Kidney (tissue), 14 donors: ENCODE data around the gene SH3RF3. TPM values are rescaled to one million over a fixed set of nuclear protein-coding genes. Genes with fewer than 3 reads are reported as not detected.

Source experiments
- DNase-seq, 5 donors: peaks; one replicate each; pipeline ENCODE4 v3.0.0-alpha.2; 2013 to 2020
- FAIRE-seq: peaks from 2 replicates; lab custom pipeline; 2012; peaks lifted over from hg19 to GRCh38; lab: Jason Lieb, UNC
- H3K27ac ChIP-seq, 2 donors: one replicate each; pipeline ENCODE4 v1.7.0; 2013; ENCODE audit warnings: low read depth in 2 of 2, low read length in 2 of 2, inconsistent platforms in 1 of 2
- H3K27me3 ChIP-seq: one replicate; pipeline ENCODE4 v1.7.1; 2013; ENCODE audit warnings: low read length, inconsistent platforms; ENCODE audit not compliant: control insufficient read depth, insufficient read depth
- H3K36me3 ChIP-seq, 3 donors: one replicate each; pipeline versions ENCODE4 v1.7.0 to v1.7.1; 2013; ENCODE audit warnings: low read length in 3 of 3, control low read depth in 1 of 3, inconsistent platforms in 1 of 3; ENCODE audit not compliant: insufficient read depth in 3 of 3, control insufficient read depth in 2 of 3
- H3K4me1 ChIP-seq, 3 donors: one replicate each; pipeline versions ENCODE4 v1.7.0 to v1.7.1; 2013; ENCODE audit warnings: low read length in 3 of 3, inconsistent platforms in 1 of 3, low read depth in 1 of 3; ENCODE audit not compliant: control insufficient read depth in 2 of 3, insufficient read depth in 2 of 3
- H3K4me3 ChIP-seq, 3 donors: one replicate each; pipeline versions ENCODE4 v1.7.0 to v1.8.1; 2013; ENCODE audit warnings: low read length in 3 of 3, control low read depth in 1 of 3, inconsistent platforms in 1 of 3
- H3K9ac ChIP-seq, 3 donors: one replicate each; pipeline versions ENCODE4 v1.7.0 to v1.7.1; 2013; ENCODE audit warnings: low read length in 3 of 3, control low read depth in 1 of 3, inconsistent platforms in 1 of 3
- H3K9me3 ChIP-seq, 3 donors: one replicate each; pipeline versions ENCODE4 v1.7.0 to v1.7.1; 2013; ENCODE audit warnings: low read length in 3 of 3, control low read depth in 1 of 3, inconsistent platforms in 1 of 3; ENCODE audit not compliant: control insufficient read depth in 2 of 3, insufficient read depth in 1 of 3
- CTCF ChIP-seq: IDR thresholded peaks from 3 replicates; pipeline ENCODE4 v1.5.1; 2012; ENCODE audit warnings: mild to moderate bottlenecking, moderate library complexity, borderline replicate concordance; ENCODE audit not compliant: insufficient read depth; ENCODE audit errors: extremely low read depth
- intact Hi-C: fragments of 100-400 bp; cut with DNase I; formaldehyde crosslinking; loops from one replicate; pipeline ENCODE4 v1.11.1; 2022
- polyA plus RNA-seq: library from polyadenylated mRNA; stranded (reverse); fragments of 350-450 nt; fragmentation: Illumina TruSeq; extraction: RNeasy Lipid Tissue Mini Kit (QIAGEN cat#74804); gene quantifications from one replicate; pipeline ENCODE4 v1.2.3, GENCODE V29; 2014; ENCODE audit warnings: low read depth, low replicate concordance; ENCODE audit not compliant: insufficient read depth
- total RNA-seq: library from RNA; stranded (reverse); fragmentation: NEBNext Ultra II Directional; extraction: Animal tissue kit (Norgen Biotek cat#: 25700); gene quantifications from one replicate; pipeline ENCODE4 v1.2.1, GENCODE V29; 2021
- donor health status: control.
- donor health status: control.
- donor health status: control.
- donor health status: control.
- donor health status: control.
- donor health status: DM: yes; HTN: yes; CAD: no.
- donor health status: Normal renal cell carcinoma (clear cell type).

Gene SH3RF3
- total and polyA plus RNA-seq, 2 donors from 2014 or later: 1.7 to 10.7 TPM

GRCh38 chr2:109164311-109164710, 35.3 kb downstream of the SH3RF3 start:
- TF ChIP-seq CTCF: no peak
- Histone ChIP-seq H3K4me1 (peaks cover 0 to 9% (median 7%) of the 10 kb centered on the region in 3 donors), H3K36me3 (no peaks in the 10 kb centered on the region), H3K27me3 (no peaks in the 10 kb centered on the region), H3K4me3 (no peak overlapping the region), H3K9ac (no peak overlapping the region), H3K27ac (no peak overlapping the region), H3K9me3 (no peaks in the 10 kb centered on the region)
- intact Hi-C loops: no loop called here
- FAIRE-seq (no peak), DNase-seq (no peak)

GRCh38 chr2:109164739-109165221, 35.8 kb downstream of the SH3RF3 start:
- Histone ChIP-seq H3K27ac (no peak overlapping the region), H3K4me3 (no peak overlapping the region), H3K4me1 (peaks cover 0 to 9% (median 7%) of the 10 kb centered on the region in 3 donors), H3K27me3 (no peaks in the 10 kb centered on the region), H3K36me3 (no peaks in the 10 kb centered on the region), H3K9ac (no peak overlapping the region), H3K9me3 (no peaks in the 10 kb centered on the region)
- TF ChIP-seq CTCF: no peak
- FAIRE-seq (no peak), DNase-seq (peak in 1 of 5 donors; percentile 26)
- intact Hi-C loops: no loop called here

DNA sequence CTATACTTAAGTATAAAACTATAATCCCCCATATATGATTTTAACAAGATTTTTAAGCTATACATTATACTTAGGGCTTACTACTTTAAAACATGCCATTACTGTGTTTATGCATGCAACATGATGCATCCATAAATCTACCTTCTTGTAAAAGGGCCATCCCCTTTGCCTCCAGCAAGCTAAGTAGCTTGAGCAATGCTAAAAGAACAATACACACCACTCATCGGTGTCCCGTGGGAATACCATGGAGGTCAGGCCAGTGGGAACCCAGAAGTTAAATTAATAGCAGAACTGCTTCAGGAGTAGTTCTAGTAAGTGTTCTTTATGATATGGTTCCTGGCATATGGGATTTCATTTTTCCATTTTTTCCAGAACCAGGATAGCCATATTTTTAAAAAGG, 37.8 kb downstream of the SH3RF3 start:
- no peak overlapping the region for H3K4me3 ChIP-seq
- intact Hi-C loops: no loop called here

More for the DNA sequence above, 37.8 kb downstream of the SH3RF3 start:
- FAIRE-seq (no peak), DNase-seq (no peak)
- TF ChIP-seq CTCF: no peak
- Histone ChIP-seq H3K9me3 (no peaks in the 10 kb centered on the region), H3K4me1 (peaks cover 0 to 9% (median 7%) of the 10 kb centered on the region in 3 donors), H3K9ac (no peak overlapping the region), H3K36me3 (no peaks in the 10 kb centered on the region), H3K27ac (no peak overlapping the region), H3K27me3 (no peaks in the 10 kb centered on the region)
